ENCODE data around the gene CCL4.
A peak's percentile ranks its signal among the peaks of the same experiment; 100 is the strongest.

Gene CCL4

DNA sequence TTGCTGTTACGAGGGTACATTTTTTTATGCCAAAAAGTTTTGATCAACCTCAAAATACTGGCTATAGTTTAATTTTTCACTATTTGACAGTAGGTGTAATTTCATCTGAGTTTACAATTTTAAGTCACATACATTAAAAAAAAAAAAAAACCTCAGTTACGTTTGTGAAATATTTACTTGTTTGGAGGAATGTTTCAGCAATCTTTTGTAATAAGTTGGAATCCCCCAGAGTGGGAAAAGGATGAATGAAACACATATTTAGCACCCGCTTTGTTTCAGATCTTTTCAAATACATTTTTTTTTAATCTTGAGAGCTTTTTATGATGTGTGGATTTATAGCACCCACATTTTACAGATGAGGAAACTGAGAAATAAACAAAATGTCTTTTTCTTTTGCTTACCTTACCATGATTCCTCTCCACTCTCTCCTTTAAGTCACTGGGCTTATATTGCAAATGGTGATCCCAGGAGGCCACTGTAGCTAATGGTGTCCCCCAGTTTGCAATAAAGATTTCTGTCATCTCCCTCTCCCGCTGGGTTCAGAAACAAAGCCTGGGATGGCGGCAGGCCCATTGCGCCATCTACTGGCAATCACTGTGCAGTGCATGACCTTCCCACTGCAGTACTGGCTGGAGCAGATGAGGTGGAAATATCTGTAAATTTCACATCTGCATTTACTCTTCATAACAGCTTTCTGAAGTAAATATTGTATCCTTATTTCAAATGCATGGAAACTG is 45.1 kb downstream of the CCL4 start:
- peak; percentile 73 for DNase-seq

DNA sequence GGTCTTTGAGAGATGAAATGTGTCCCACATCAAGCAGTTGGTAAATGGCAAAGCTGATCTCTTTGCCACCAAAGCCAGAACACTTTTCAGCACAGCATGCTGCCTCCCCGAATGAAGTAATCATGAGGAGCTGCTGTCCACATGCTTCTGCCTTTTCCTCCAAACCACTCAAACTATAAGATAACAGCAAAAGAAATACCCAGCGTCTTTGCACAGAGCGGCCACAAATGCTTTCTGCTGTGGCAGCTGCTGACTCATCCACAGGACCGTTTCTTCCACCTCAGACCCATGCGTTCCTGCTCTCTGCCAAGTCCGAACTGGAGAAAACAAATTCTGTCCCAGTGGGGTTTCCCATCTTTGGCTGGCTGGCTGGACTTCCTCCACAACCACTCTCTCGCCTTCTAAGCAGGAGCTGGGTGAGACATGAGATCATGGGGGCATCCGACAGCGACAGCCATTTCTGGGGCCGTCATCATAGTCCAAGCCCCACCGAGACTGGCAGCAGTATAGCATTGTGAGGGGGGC is 45.7 kb downstream of the CCL4 start:
- DNase-seq, result no peak

DNA sequence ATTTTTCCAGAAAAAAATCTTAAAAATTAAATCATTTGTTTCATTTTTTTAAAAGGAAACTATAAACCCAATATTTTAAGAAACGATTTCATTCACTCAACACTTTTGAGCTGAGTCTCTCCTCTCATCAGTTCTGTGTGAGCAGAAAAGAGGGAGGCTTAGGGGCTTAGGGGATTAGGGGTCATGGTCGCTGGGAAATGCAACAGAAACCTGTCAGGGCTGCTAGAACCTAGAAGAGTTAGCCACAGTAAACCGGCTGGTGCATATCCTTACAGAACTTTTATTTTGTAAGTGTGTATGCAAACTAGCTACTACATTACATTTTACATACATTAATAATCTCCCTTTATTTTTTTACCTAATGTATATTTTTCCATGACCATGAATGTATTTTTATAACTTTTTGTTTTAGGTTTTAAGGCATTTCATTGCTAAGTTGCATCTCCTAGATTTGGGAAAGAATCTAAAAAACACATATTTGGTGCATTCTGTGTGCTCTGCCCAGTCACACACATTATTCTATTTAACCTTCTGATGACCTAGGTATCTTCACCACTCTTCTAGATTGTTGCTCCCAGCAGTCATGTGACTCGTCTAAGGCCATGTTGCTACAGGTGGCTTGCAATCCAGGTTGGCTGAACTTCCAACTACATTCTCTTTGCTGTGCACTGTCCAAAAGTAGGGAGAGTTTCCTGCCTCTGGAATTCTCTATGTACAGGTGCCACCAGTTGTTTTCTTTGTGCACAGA is 48.4 kb downstream of the CCL4 start:
- DNase-seq, result no peak

- DNase-seq, result no peak
Observed at GRCh38 chr17:36152639-36153120, 49.1 kb downstream of the CCL4 start.

DNA sequence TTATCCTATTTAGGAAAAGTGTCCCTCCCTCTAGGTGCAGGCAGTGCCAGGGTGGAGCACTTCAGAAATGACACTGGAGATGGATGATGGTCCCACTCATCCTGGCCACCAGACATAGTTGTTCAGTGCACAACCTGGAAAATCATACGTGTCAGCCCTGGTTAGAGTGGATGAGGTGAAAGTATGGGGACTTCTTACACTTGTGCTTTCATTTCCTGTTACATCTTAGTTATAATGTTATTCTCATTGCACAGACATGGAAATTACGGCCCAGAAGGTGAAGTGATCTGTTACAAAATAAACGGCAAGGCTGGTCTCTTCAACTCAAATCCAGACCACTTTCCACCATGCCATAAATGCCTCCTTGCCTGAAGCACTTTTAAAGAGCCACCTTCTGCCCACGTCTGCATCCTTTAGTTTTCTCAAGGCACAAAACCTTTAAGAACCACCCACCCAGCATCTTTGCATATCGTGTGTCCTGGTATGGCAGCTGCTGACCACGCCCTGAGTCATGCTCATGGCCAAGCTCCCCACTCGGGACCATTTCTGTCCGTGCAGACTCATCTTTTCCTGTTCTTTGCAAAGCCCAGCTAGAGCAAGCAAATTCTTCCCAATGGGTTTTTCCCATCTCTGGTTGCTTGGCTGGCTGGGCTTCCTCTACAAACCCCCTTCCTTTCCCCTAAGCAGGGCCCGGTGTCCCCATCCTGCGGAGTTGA is 50.4 kb downstream of the CCL4 start:
- DNase-seq, result no peak
